Hematopoietic multipotent progenitor cell treated with erythropoietin and hydrocortisone succinate and interleukin-3 and kit ligand, for 8 days (in vitro differentiated cells): Measurements from ENCODE around the gene ACAT2.
"Not testable (repeated sequence)": the region's sequence is repeated elsewhere in the genome, so short reads cannot be mapped to it uniquely, and the experiment has no call there.

Experiments used
- DNase-seq: peaks from one replicate; pipeline ENCODE4 v3.0.0-alpha.2; 2015

The ACAT2 gene

GRCh38 chr6:159816775-159817174 lies 54.9 kb downstream of the ACAT2 start:
- peak; percentile 65 for DNase-seq

- no peak for DNase-seq
These were observed 56.3 kb downstream of the ACAT2 start for GRCh38 chr6:159817951-159818739.

GRCh38 chr6:159819098-159819497 lies 57.3 kb downstream of the ACAT2 start:
- no peak for DNase-seq

DNA sequence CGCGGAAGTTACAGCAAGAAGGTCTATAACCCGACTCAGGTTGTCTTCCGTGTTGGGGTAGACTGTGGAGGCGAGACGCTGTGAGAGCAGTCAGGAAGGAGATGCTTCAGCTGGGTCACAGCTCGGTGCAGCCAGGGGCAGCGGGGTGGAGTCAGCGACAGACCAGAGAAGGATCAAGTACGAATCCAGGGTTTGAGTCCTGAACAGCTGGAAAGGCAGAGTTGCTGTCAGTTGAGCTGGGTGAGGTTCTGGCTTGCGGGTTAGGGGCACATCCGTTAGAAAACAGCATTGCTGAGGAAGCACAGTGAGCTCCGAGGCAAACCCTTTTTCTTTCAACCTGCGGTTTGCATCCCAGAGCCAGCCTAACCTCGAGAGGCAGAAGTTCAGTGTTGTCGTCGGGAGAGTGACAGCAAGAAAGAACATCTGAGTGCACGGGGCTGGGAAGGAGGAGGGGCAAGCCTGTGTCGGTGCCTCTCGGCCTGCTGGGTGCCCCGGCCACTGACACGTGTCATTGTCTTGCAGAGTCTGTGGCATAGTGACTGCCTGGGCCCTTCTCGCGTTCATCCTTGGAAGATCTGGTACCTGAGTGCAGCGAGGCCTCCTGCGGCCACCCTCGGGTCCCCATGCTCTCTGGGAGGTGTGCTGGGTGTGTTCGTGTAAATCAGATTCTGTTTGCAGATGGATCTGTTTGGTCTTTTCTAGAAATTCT lies 58.2 kb downstream of the ACAT2 start:
- DNase-seq = no peak

DNA sequence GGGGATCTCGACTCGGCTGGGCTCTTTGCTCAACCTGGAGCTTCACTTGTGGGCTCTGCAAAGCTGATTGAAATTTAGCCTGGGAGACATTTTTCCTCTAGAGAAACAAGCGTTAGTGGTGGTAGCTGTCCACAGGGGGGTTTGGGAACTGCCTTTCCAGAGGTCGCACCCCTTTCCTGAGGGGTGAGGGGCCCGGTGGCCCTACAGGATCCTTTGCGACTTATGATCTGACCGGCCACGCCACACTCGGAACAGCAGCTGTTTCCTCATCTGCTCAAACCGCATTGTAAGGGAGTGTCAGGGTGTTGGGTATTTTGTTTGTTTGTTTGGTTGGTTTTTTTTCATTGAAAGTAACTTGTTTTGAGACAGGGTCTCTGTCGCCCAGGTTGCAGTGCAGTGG lies 59.3 kb downstream of the ACAT2 start:
- DNase-seq = no peak

DNA sequence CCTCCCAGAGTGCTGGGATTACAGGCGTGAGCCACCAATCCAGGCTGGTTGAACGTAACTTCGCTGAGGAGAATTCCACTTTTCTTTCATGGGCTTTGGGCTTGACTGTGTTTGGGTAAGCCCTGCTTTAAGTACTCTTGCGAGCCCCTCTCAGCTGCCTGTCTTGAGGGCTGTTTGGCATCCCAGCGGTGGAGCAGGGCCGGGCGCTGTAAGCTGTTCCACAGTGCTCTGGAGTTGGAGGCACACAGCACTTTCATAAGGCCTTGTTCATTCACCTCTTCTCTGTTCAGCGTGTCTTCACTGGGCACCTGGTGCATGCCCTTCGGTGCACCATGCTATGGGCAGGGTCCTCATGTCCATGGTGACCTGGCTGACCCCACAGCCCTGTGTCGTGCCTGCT lies 59.9 kb downstream of the ACAT2 start:
- no peak for DNase-seq

GRCh38 chr6:159823953-159824352 lies 62.1 kb downstream of the ACAT2 start:
- DNase-seq = no peak

DNA sequence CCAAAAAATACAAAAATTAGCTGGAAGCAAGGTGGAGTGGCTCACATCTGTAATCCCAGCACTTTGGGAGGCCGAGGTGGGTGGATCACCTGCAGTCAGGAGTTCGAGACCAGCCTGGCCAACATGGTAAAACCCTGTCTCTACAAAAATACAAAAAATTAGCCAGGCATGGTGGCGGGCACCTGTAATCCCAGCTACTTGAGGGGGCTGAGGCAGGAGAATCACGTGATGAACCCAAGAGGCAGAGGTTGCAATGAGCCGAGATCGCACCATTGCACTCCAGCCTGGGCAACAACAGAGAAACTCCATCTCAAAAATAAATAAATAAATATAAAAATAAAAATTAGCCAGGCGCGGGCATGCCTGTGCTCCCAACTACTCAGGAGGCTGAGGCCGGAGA lies 62.8 kb downstream of the ACAT2 start:
- not testable (repeated sequence) for DNase-seq

- DNase-seq = no peak
These were observed 64.2 kb downstream of the ACAT2 start for GRCh38 chr6:159826004-159826403.

DNA sequence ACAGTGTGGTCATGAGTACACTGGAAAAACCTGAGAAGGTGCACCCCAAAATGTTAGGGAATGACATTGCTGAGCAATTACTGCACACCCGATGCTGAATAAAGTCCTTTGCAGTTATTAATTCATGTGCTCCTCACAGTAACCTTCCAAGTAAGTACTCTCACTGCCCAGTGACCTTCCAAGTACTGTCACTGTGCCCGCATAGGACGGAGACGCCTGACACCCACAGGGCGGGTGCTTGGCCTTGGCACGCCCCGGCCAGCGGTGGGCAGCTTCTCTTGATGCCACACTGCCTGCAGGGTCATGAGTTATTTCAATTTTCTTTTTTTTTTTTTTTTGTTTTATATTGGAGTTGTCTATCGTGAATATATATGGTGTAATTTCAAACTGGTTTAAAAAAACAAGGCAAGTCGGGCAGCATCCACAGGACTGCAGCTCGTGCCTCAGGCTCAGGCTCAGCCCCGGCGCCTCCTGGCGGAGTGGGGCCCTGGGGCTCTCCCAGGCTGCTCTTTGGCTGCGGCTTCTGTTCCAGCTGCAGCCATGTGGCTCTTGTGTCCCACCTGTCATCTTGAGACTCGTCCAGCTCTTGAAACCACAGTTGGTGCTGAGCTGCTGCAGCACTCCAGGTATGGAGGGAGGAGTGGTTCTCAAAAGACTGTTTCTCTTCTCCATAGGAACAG lies 65.3 kb downstream of the ACAT2 start:
- DNase-seq = no peak

GRCh38 chr6:159828074-159828473 lies 66.2 kb downstream of the ACAT2 start:
- DNase-seq = no peak
